C4-2B (cell line): ENCODE data around the gene TMEM128.
"Not testable (repeated sequence)": the region's sequence is repeated elsewhere in the genome, so short reads cannot be mapped to it uniquely, and the experiment has no call there.

Experiments used
- H3K27ac ChIP-seq: fragments of 450-650 bp; 2 replicates; pipeline ENCODE4 v1.5.1; 2017
- ZFX ChIP-seq: fragments of 450-650 bp; IDR thresholded peaks from 2 replicates; pipeline ENCODE4 v1.6.1; 2017
- TF ChIP-seq, protein P1 (sequence below): fragments of 450-650 bp; conservative IDR thresholded peaks from 2 replicates; pipeline ENCODE4 v1.5.1; 2017; ENCODE audit warnings: mild to moderate bottlenecking

TMEM128 gene

DNA sequence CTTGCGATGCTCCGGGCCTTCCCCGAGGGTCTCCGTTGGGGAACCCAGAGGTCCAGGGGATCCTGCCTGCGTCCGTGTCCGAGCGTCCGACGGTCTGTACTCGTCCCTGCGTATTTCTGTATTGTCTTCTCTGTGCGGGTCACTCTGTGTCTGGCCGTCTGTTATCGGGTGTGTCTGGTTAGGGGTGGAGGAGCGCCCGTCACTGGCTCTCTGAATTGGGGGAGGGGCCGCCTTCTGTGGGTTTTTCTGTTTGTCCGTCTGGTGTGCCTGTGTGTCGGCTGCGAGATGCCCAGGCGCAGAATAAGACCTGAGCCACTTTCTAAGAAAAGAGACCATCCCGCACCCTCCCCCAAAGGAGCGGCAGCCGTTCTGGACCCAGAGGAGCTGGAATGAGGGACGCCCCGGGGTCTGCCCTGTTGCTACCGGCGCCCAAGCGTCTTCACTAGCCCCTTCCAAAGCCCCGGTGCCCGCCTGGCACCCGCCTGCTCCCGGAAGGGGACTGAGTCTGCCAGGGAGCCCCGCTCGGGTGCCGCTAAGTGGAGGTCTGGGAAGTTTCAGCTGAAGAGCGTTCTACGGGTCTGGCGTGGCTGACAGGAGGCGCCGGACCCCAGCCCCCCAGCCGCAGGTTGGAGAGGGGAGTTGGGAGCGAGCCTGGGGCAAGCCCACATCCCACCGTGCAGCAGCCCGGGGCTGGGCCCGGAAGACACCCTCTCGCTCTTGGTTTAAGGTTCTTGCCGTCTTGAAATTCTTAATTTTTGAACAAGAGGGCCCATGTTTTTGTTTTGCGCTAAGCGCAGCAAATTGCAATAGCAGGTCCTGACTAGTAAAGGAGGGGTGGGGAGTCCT is 20.3 kb downstream of the TMEM128 start:
- TF ChIP-seq, protein P1, sequence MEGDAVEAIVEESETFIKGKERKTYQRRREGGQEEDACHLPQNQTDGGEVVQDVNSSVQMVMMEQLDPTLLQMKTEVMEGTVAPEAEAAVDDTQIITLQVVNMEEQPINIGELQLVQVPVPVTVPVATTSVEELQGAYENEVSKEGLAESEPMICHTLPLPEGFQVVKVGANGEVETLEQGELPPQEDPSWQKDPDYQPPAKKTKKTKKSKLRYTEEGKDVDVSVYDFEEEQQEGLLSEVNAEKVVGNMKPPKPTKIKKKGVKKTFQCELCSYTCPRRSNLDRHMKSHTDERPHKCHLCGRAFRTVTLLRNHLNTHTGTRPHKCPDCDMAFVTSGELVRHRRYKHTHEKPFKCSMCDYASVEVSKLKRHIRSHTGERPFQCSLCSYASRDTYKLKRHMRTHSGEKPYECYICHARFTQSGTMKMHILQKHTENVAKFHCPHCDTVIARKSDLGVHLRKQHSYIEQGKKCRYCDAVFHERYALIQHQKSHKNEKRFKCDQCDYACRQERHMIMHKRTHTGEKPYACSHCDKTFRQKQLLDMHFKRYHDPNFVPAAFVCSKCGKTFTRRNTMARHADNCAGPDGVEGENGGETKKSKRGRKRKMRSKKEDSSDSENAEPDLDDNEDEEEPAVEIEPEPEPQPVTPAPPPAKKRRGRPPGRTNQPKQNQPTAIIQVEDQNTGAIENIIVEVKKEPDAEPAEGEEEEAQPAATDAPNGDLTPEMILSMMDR, result no peak
- TF ChIP-seq ZFX, result no peak
- no peak overlapping the region for H3K27ac ChIP-seq

DNA sequence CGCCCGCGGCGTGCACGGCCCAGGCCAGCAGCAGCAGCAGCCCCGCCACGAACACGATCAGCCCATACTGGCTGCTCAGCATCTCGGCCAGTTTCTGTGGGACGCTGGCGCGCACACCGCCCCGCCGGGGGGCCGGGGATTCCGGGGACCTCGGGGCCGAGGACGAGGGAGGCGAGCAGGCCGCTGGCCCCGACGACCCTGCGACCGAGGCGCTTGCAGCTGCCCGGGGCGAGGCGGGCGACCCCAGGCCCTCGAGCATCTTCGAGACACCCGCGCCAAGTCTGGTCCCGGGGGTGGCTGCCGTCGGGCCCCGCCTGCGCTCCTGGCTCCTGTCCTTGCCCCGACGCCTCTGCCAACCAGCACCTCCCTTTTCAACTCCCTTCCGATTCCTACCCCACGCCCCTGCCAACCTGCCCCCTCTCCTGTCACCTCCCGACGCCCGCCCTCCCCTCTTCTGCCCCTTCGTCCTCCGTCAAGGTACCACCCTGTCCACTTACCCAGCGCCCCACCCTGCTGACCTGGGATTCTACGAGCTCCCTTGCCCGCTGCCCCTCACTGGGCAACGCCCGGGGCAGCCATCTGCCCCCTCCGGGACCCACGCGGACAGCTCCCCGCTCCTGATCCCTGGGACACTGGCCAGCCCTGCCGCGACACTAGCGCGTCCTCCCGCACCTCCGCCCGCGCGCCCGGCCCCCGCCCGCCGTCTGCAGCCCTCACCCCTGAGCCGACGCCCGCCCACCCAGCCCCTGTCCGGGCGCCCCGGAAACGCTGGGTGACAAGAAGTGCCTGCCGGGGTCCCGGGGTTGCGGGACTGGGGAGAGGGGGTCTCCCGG is 21.2 kb downstream of the TMEM128 start, which contains the start of gene OTOP1:
Gene OTOP1, minus strand, starts transcription at position 324 of the 833 bp plus-strand sequence. Its CDS starts 65 bp downstream, at position 259.
- TF ChIP-seq, protein P1, result no peak
- TF ChIP-seq ZFX, result no peak
- no peak within 1 kb of the TSS for H3K27ac ChIP-seq

DNA sequence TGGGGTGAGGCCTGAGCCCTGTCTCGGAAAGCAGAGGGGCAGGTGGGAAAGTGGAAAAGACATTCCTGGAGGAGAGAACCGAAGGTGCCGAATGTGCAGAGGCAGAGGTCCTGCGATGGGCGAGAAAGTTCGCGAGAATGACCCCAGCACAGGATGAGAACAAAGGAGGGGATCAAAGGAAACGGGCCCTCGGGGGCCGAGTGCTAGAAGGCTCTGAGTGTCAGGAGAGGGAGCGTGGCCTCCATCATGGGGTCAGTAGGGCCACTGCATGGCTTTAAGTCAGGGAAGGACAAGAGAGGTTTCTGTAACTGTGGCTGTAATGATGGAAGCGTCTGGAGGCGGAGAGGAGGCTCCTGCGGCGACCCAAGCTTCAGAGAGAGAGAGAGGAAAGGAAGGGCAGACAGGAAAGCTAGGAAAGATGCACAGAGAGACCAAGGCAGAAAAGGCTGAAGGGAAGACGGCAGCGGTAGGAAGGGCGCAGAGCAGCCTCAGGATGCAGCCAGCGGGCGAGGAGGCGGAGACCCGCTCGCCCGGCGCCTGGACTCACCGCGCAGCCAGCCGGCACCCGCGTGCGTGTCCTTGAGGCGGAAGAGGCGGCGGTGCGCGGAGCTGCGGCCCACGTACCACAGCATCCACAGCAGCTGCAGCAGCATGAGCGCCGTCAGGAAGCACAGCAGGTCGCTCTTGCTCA is 22.0 kb downstream of the TMEM128 start:
- H3K27ac ChIP-seq, result no peak overlapping the region
- TF ChIP-seq, protein P1, result no peak
- no peak for TF ChIP-seq ZFX

DNA sequence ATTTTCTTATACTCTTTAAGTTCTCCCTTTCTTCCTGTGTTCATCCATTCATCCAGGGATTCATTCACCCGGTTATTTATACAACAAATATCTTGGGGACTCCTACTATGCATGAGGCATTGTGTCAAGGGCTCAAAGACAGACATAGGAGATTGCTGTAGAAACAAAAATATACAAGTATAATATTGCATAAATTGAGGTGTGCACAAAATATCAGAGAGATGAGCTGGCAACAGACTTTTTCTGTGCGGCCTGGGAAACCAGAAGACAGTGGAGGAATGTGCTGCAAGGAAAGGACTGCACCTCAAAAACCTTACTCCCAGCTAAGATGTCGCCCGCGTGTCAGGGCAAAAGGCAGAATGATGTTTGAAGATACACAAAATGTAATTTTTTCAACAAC is 30.9 kb downstream of the TMEM128 start:
- TF ChIP-seq, protein P1, result no peak
- TF ChIP-seq ZFX, result no peak
- no peak overlapping the region for H3K27ac ChIP-seq

DNA sequence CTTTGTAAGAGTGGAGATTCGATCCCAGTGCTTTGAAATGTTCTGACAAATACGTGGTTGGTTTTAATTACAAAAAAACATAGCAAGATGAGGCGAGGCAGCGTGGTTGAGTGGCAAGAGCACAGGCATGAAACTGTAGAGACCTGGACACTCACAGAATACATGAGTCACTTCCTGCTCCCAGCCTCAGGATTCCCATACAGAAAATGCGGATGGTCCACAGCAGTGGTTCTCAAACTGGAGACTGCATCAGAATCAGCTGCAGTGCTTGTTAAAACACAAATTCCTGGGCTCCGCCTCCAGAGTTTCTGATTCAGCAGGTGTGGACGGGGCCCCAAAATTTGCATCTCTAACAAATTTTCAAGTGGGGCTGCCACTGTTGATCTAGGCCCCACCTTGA is 31.4 kb downstream of the TMEM128 start:
- no peak for TF ChIP-seq ZFX
- TF ChIP-seq, protein P1, result no peak
- no peak overlapping the region for H3K27ac ChIP-seq

DNA sequence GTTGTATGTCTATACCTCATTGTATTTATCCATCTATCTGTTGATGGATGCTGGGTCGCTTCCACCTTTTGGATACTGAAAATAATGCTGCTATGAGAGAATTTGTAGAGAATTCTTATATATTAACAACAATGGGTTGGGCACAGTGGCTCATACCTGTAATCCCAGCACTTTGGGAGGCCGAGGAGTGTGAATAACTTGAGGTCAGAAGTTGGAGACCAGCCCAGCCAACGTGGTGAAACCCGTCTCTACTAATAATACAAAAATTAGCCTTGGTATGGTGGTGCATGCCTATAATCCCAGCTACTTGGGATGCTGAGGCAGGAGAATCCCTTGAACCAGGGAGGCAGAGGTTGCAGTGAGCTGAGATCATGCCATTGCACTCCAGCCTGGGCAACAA is 34.3 kb downstream of the TMEM128 start:
- H3K27ac ChIP-seq, result not testable (repeated sequence)

DNA sequence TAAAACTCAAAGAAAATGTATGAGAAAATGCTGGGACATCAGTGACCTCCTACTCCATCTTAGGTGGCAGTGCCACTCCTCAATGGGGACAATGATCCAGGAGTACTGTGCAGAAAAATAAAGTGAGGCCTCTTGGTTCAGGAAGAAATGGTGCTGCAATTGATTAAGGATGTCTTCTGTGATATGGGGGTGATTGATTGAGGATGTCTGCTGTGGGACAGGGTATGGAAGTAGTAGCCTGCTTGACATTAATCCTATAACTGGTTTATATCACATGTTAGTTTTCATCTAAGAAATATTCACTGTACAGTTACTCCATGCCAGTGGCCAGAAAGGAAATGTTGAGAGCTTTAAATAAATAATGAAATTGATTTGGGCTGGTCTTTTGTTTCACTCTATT is 41.8 kb downstream of the TMEM128 start:
- no peak for TF ChIP-seq ZFX
- TF ChIP-seq, protein P1, result no peak
- no peak overlapping the region for H3K27ac ChIP-seq
